HCEC 1CT (cell line): ENCODE results near the gene FARP1.

Experiments
- DNase-seq: peaks from one replicate; pipeline ENCODE4 v3.0.0-alpha.2; 2017

FARP1 gene

GRCh38 chr13:98473135-98473787, 330.4 kb downstream of the FARP1 start:
- no peak for DNase-seq

DNA sequence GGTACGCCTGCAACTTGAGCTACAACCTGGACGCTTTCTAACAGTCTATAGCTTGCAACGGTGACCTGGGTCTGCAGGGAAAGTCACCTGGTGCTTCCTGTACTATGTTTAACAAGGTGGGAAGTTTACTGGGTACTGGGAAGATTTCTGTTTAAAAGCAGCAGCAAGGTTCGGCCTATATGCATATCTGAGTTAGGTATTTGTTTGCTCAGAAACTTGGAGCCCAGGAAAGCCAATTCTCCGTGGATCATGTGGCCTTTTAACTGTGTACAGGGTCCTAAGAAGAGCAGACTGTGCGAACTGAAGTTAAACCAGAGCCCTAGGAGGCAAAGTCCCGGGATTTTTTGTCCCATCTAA, 330.9 kb downstream of the FARP1 start:
- no peak for DNase-seq

DNA sequence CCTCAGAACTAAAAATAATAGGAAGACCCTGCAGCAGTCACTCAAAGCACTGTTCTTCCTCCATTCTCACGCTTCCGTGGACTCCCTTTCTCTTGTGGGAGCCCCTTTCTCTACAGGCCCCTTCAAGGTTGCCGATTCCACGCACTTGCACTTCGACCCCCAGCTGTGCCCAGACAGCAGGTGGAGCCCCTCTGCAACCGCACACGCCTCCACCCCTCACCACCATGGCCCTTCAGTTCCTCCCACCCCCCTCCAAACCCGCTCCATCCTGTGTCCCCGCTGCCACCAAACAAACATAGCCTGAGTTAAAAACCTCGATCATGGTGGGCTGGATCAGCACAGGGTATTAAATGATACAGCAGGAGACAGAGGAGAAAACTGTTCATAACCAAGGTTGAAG, 331.4 kb downstream of the FARP1 start:
- DNase-seq, result no peak

- DNase-seq, result no peak
Observed at GRCh38 chr13:98474761-98475160, 331.9 kb downstream of the FARP1 start.

DNA sequence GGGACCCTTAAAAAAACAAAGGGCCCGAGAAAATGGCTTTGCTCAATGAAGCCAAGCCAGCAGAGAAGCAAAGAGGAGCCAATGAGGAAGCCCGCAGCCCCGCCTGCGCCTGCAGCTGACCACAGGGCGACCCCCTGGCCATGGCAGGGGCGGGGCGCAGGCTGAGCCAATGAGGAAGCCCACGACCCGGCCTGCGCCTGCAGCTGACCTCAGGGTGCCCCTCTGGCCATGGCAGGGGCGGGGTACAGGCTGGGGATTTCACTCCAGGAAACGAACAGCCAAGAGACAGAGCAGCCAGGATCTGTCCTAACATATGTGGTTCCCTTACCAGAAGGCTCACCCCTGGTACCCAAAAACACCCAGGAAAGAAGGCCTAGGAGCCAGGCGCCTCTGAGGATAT, 332.6 kb downstream of the FARP1 start:
- no peak for DNase-seq

GRCh38 chr13:98476106-98476505, 333.2 kb downstream of the FARP1 start:
- DNase-seq, result no peak

DNA sequence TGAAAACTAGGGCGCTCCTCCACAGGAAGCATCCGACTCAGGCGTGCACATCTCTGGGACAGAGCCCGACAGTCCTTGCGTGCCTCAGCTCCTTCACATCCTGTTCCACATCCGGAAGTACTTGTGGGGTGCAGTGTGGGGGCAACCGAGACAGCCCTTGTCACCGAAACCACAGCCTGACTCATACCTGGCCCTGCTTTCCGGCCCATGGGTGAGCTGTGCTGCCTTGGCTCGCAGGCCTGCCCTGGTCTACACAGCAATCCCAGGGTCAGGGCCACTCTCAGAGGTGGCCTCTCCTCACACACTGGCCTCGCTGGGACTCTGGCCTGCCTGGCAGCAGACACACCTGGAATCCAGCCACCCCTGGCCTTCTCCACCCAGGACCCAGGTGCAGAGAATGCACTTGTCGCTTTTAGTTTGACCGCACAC, 333.7 kb downstream of the FARP1 start:
- DNase-seq, result peak; percentile 94

DNA sequence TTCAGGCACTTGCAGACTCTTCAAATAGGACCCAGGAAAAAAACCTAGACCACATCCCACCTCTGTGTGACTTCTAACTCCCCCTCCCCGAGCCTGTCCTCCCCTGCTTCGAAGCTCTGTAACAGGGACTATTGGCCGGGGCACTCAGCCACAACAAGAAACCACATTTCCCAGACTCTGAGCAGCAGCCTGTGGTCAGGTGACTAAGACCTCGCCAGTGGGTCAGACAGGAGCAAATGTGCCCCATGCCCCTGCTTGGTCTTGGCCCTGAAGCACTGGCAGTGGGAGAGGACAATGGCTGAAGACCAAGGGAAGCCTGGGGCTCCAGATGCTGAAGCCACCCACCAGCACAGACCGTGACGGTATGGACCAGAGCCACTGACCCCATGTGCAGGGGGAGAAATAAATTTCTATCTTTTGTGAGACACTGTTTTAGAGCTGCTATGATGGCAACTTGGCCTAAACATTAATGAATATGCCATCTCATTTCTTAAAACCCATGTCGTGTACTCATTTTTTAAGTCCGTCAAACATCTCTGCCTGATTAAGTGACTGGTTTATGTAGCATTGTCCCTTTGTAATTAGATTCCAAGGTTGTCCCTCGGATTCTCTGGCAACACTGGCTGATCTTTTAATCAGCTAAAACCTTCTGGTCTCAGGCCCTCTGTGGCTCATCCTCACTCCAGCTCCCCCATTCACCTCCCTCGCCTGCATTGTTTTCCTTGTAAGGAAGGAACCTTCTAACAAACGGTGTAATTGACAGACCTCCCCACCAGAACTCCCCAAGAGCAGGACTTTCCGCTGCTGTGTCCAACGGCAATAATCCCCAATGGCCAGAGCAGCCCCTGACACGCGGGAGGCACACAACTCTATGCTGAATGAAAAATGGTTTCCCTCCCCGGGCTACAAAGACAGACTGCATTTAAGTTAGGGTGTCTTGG, 335.6 kb downstream of the FARP1 start:
- no peak for DNase-seq

GRCh38 chr13:98479496-98480003, 336.7 kb downstream of the FARP1 start:
- DNase-seq, result no peak

GRCh38 chr13:98480915-98481877, 338.3 kb downstream of the FARP1 start:
- DNase-seq, result no peak

GRCh38 chr13:98482476-98483444, 339.9 kb downstream of the FARP1 start:
- DNase-seq, result no peak

- no peak for DNase-seq
Observed at GRCh38 chr13:98483601-98484288, 340.9 kb downstream of the FARP1 start.

DNA sequence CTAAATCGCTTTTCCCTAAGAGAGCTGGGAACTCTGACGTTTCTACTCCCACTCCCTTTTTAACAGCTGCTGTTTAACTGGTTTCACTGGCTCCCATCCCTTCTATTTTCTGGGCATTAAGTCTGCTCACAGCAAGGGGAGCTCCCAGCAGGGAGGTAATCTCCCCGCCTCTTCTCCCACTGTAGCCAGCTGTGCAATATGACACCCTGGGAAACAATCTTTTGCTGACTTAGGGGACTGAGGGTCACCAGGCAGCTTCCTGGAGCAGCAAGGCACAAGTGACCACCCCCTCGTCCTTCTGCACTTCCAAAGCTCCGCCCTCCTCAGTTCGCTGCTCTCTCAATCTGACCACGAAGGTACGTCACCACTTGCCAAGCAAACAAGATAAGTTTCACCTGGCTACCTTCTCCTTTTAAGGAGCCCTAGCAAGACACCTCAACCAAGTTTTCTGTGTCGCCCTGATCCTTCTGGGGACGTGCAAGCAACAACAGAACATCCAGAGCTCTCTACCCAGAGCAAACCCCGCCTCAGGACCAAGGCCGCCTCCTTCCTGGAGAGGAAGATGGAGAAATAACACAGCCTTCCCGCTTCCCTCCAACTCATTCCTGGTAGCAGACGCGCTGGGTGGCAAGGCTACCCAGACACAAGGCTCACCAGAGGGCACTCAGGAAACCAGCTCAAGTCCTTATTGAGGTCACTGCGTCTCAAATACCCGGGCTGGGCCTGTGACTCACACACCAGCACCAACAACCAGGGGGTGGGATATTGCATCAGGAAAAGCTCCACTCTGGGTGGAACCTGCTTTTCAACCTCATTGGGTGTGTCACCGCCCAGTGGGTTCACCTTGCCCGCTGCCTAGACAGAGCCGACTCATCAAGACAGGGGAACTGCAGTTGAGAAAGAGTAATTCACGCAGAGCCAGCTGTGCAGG, 341.7 kb downstream of the FARP1 start:
- DNase-seq, result peak; percentile 91

DNA sequence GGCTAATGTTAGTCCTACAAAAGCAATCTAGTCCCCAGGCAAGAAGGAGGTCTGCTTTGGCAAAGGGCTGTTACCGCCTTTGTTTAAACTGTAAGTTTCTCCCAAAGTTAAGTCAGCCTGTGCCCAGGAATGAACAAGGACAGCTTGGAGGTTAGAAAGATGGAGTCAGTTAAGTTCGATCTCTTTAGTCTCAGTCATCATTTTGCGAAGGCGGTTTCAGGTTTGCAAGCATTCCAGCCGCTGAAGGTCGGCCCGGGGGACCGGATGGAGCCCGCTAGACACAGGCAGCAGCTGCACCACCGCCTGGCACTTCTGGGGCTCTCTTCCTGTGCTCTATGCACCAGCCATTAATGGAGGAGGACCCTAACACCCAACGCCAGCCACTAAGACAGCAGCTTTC, 342.7 kb downstream of the FARP1 start:
- DNase-seq, result no peak

- DNase-seq, result no peak
Observed at GRCh38 chr13:98486412-98486811, 343.5 kb downstream of the FARP1 start.

- DNase-seq, result no peak
Observed at GRCh38 chr13:98487016-98487415, 344.1 kb downstream of the FARP1 start.

GRCh38 chr13:98487522-98487921, 344.6 kb downstream of the FARP1 start:
- DNase-seq, result no peak

GRCh38 chr13:98488736-98489135, 345.8 kb downstream of the FARP1 start:
- no peak for DNase-seq

DNA sequence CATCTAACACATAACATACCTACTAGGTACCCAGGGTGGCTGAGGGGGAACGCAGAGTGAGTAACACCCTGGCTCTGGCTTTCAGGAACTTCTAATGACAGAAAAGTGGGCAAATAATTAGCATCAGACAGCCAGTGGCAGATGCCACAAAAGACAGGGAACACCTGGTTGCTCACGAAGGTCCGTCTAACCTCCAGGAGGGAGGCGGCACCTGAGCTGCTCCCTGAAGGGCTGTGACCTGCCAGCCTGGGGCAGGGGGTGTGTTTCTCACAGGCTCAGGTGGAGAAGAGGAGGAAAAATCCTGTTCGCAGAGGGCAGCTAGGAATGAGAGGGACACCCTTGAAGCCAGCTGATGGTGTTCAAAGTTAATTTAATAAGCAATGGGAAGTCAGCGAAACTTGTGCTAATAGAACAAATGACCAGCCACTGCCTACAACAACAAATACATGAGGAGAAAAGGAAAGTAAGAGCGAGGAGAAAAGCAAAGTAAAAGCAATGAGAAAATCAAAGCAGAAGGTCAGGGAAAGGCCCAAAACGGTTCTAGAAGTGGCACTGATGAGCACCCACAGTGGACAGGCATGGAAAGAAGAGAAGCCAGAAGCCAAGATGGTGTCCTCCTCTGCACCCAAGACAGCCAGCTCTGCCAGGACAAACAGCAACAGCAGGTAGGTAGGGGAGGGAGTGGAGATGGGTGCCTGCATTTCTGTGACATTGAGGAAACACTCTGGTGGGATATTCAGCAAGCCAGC, 346.7 kb downstream of the FARP1 start:
- DNase-seq, result no peak
